ENCODE measurements around the gene PINLYP.

The PINLYP gene

DNA sequence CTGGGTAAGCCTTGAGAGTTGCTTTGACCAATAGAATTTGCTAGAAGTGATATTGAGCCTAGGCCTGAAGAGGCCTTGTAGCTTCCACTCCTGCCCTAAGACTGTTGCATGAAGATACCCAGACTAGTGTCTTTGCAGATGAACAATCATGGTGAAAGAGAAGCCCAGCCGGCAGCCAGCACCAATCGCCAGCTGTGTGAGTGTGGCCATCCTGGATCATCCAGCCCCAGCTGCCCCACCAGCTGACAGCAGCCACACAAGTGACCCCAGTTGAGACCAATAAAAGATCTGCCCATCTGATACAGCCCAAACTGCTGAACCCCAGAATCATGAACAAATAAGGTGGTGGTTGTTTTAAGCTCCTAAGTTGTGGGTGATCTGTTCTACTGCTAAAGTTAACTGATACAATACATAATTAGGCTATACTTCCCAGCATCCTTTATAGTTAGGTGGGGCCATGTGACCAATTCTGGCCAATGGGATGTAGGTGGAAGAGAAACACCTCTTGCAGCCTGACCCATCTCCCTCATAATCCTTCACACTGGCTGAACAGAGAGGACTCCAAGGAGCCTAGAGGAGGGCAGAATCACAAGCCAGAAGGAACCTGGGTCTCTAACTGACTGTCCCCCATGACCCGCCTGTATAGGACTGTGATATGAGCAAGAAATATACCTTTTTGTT is 53.2 kb downstream of the PINLYP start:
- DNase-seq (ENCODE audit: low read depth in 2 of 2): no peak

GRCh38 chr19:43631491-43631890 is 55.9 kb downstream of the PINLYP start:
- no peak for DNase-seq (ENCODE audit: low read depth in 2 of 2)

All from stimulated activated CD4-positive, alpha-beta T cell treated with anti-CD3 and anti-CD28 coated beads, Interleukin-1b, Interleukin-23, amount 100 ng/mL, for 1 hour (primary cell).